NCI-H526 treated with DMSO at 0.1 percent for 48 hours (cell line): ENCODE measurements around the gene FGF3.

Experiments used
- DNase-seq: peaks from one replicate; lab custom pipeline; 2025; lab: John Stamatoyannopoulos, UW

The FGF3 gene

DNA sequence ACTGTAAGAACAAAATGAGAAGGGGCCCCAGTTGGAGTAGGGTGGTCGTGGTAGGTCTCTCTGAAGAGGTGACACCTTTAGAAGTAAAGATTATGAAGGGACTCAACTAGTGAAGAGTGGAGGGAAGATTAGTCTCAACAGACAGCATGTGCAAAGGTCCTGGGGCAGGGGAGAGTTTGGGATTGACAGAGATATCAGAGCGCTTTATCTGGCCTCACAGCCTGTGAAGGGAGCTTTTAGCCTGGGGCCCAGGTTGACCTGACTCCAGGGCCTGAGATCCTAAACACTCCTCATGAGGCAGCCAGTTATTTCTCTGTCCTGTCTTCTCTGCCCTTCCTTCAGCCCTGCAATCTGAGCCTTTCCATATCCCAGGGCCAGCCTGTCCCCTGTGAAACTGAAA is 16.2 kb downstream of the FGF3 start:
- no peak for DNase-seq

DNA sequence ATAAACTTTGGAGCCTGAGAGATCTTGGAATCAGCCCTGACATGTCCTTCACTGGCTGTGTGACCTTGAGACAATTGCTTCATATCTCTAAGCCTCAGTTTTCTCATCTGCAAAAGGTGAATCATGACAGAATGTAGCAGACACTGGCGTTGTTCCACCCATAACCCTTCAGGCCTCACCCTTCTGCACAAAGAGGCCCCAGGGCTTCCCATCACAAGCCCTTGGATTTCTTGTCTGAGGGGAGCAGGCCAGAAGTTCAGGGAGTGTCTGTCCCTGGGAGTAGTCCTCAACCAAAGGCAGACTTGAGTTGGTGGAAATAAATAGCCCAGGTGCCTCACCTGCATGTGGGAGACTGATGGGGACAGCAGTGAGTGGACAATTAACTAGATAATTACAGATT is 16.6 kb downstream of the FGF3 start:
- no peak for DNase-seq

DNA sequence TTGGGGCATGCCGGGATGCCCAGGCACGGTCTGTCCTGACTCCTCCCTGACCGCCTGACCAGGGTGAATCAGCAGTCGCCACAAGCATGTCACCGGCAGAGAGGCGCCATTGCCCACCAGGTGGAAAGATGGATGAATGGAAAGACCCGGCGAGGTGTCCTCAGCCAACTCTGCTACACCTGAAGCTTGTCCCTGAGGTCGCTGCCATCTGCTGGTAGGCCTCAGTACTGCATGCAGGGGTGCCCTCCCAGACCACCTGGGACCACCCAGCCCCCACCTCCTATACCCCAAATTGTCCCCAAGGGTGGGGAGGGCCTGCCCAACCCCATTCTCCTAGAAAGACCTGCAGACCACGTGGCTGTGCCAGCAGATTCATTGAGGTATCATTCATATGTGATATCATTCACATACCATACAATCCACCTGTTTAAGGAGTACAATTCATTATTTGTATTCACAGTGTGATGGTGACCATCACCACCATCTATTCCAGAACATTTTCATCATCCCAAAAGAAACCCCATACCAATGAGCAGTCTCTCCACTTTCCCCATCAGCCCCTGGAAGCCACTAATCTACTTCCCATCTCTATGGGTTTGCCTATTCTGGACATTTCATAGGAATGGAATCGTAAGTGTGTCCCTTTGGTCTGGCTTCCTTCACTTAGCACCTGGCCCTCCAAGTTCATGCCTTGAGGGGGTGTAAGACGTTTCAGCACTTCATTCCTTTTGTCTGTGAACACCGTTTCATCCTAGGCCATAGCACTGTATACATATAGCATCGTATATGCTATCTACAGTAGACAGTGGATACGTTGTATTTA is 17.5 kb downstream of the FGF3 start:
- DNase-seq, result no peak

DNA sequence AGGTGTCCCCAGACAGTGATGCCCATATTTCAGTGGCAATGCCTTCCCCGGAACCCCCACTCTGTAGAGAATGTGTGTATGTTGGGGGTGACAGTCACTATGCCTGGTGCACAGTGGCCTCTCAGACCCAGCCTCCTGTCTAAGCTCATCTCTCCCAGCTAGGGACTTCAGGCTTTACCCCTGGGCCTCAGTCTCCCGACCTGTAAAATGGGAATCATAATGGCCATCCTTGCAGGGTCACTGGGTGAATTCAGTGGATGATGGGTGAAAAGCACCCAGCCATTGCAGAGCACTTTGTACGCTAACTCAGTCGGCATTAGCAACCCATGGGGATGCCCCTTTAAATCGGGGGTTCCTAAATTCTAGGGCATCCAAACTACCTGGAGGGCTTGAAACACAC is 18.9 kb downstream of the FGF3 start:
- no peak for DNase-seq

DNA sequence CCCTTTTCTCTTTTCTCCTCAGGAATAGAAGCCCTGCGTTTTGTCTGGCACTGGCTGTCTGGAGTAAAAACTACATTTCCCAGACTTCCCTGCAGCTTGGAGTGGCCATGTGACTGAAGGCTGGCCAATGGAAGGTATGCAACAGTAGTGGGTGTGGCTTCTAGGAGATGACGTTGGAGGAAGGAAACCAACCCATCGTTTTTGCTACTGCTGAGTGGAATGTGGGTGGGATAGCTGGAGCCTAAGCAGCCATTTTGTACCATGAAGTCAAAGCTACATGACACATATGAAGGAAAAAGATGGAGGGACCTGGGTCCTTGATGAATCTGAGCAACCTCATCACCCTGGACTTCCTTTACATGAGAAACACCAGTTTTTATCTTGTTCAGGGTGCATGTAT is 19.6 kb downstream of the FGF3 start:
- peak; percentile 45 for DNase-seq

DNA sequence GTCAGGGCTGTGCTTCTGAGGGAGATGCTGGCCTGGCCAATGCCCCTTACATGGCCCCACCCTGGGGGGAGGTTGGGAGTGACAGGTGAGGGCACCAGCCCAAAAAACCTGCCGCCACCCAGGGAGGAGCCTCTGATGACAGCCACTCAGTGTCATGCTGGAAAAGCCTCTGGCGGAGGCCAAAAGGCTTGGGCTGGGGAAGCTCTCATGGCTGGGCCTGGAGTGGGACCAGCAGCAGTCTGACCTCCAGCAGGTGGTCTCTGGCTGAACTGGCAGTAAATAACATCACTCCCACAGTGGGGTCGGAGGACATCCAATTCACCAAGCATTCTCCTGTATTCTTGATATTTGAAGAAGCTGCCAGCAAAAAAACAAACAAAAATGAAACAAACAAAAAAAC is 20.1 kb downstream of the FGF3 start:
- DNase-seq, result no peak

DNA sequence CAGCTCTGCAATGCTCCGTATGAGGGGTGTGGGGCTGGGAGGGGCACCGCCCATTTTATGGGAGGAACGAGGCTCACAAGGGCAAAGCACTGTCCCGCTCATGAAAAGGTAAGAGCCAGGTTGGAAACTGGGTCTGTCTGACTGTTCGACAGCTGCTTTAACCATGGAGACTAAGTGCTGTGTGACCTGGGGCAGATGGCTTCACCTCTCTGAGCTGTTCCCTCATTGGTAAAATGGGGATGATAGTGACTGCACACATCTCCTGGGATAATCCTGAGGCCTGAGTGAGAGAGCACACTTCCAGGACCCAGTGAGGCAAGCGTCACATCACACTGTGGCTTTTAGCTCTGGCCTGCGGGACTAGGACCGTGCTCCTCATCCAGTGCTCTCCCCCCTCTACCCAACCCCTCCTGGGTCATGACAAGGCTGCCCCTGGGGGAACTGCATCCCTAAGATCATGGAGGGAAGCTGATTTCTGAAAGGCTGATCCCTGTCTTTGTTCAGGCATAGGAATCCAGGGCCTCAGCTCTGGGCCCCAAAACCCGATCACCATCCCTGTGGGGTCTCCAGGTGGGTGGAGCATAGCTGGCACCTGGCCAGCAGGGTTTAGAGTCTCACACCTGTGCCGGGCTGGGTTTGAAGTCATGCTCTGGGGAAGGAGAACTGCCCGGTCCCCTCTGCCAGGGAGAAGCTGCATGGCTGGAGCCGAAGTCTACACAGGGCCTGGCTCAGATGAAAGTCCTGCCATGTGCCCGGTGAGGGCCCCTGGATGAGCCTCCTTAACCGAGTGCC is 21.3 kb downstream of the FGF3 start:
- no peak for DNase-seq

DNA sequence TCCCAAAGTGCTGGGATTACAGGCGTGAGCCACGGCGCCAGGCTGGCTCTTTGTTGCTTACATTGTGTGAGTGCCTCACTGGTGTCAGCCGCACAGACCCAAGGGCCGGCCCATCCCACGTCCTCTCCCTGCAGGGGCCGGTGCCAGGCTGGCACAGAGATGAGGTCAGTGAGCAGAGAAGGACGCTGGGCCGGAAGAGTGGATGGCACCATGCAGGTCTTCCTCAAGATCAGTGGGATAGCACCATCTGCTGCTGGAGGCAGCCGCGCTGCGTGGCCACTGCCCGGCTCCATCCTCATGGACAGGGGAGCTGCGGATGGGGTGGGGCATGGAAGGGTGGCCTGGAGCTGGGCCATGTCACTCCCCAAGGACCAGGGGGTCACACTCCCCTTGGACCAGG is 22.1 kb downstream of the FGF3 start:
- no peak for DNase-seq

DNA sequence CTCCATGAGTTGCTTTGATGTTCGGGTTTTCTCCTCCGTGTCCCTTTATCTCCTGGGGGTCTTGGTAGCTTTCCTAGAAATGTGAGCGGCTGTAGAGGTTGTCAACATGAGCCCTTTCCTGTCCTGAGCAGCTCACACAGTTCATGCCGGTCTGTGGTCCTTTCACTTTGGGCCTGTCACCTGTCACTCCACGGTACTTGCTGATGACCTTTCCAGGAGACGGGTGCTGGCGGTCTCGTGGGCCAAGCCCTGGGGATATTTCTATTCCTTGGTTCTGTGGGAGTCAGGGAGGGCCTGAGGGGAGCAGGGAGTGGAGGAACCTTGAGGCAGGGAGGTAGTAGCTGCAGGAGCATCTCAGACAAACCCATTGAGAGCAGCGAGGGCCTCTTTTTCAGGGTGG is 23.2 kb downstream of the FGF3 start:
- no peak for DNase-seq

DNA sequence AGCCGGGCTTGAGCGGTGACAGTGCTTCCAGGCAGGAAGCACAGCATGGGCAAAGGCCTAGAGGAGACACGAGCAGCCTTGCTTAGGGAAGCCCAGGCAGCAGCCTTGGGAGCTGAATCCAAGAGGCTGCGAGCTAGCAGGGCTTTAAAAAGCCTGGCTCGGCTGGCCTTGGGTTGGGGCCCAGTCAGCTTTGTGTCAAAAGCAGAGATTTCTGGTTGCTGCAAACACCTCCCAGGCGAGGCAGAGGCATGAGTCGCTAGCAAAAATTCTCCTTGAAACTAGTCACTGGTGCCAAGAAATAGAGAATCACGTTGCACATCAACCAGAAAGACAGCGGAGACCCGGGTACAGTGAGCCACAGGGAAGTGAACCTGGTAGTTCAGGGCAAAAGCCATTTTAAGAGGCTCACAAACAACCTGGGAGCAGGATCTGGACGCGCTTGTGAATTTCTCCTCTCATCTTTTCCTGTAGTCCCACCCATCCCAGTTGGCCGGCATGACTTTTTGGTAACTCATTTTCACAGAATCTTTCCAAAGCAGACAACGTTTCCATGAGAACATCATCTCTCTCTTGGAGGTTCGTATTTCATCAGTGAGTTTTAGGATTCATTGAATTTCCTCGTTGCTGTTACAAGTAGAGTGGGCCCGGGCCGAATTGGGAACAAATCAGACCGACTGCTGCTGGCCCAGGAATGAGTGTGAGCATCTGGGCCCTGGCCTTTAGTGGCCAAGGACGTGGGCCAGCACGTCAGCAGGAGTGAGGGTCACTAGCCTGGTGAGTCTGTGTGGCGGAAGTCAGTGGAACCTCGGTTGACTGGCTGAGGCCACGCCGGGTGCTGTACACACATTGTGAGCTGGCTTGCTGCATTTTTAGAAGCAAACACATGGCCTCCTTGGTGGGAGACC is 27.7 kb downstream of the FGF3 start:
- no peak for DNase-seq

DNA sequence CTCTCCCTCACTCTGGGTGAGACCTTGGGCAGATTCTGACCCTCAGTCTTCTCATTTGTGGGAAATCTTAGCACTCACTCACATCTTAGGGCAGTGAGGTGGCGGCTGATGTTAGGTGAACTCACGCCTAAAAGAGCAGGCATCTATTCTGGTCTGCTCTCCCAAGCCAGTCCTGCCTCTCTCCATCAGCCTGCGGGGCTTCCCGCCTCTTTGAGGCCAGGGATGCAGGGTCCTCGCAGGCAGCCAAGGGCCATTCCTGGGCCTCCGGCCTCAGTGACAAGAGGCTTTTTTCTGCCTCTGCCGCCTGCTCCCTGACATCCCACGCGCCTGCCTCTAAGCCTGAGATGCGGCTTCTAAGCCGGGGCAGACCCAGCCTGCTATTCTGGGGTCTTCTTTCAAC is 30.3 kb downstream of the FGF3 start:
- no peak for DNase-seq

DNA sequence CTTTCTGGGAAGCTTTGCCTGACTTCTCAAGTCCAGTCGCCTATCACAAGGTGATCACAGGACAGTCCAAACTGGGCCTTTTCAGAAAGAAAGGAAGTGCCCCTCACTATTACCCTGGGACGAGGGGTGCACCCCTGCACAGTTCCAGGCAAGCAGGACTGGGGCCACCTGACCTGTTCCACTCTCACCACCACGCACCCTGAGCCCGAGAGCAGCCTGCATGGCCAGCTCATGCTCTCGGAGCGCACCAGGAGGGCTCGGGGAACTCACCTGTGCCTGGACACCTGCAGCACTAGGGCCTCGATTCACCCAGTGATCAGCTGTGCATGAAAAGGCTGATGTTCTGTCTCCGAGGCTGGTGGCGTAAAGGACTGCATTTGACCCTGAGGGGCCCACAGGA is 31.3 kb downstream of the FGF3 start:
- no peak for DNase-seq

DNA sequence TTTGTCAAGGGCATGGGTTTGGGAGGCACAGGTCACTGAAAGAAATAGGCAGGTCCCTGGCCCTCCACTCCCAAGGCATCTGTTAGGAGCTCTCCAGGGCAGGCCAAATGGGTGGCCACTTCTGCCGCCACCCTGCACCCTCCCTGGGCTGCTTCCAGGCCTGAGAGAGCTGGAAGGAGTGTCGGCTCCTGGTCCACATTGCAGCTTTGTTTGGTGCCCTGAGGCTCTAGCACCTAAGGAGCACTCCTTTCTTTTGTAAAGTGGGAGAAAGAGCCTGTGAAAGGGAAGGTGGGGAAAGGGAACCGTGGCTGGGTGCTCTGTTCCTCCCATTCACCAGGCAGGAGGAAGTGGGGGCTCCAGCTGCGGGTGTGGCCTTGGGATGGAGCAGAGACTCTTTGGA is 31.8 kb downstream of the FGF3 start:
- no peak for DNase-seq

DNA sequence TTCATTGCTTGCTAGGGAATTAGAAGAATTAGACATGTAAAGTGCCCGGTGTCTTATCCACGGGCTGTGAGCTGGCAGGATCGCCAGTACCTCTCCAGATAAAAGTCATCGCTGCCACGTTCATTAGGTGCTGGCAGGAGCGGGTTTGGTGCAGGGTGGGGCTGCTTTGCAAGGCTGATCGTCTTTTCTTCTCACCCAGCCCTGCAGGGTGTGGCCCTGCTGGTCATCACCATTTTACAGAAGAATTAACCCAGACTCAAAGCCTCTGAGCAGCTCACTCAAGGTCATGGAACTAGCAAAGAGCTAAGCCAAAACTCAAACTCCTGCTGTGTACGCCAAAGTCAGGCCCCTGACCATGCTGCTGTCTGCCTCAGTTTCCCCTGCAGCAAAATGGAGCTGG is 38.0 kb downstream of the FGF3 start:
- DNase-seq, result no peak

DNA sequence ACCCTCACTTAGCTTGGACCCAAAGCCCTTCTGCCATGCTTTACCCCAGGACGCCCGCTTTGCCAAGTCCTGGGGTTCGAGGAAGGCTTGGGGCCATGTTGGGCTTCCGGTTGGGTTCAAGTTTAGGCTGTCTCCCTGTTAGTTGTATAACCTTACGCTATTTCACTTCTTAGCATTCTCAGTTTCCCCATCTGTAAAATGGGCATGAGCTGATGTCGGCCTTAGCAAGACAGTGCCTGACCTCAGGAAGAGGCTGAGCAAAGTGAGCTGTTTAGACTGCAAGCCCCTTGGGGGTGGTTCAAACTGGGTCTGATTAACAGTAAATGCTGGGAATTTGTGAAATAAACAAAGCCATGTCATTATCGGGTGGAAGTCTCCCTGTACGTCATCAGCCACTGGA is 40.8 kb downstream of the FGF3 start:
- no peak for DNase-seq

DNA sequence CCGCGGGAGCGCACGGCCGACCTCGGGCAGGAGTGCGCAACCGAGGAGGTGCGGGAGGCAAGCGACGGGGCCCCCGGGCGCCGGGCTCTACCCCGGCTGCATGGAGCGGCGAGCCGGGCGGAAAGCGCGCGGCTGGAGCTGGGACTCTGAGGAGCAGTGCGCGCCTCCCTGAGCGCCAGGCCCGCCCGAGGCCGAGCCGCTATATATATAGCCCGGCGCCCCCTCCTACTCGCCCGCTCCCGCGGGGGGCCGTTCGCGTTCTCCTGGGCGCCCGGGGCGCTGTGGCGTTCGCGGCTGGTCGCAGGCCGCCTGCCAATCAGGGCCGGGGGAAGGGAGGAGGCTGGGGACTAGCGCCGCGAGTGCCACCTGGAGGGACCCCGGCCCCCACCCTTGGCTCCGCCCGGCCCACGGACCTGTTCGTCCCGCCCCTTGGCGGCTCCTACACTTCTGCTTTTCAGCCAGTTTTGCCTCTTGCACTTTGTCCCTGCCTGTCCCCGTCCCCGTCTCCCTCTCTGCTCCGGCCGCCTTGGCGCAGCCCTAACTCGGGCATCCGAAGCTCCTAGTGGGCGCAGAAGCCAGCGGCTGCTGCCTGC is 44.0 kb downstream of the FGF3 start, which contains the start of gene FGF4:
FGF4 (minus strand) TSS at position 179 of the 593 bp plus-strand sequence. CDS start 257 bp downstream, outside the sequence.
- DNase-seq, result no peak

DNA sequence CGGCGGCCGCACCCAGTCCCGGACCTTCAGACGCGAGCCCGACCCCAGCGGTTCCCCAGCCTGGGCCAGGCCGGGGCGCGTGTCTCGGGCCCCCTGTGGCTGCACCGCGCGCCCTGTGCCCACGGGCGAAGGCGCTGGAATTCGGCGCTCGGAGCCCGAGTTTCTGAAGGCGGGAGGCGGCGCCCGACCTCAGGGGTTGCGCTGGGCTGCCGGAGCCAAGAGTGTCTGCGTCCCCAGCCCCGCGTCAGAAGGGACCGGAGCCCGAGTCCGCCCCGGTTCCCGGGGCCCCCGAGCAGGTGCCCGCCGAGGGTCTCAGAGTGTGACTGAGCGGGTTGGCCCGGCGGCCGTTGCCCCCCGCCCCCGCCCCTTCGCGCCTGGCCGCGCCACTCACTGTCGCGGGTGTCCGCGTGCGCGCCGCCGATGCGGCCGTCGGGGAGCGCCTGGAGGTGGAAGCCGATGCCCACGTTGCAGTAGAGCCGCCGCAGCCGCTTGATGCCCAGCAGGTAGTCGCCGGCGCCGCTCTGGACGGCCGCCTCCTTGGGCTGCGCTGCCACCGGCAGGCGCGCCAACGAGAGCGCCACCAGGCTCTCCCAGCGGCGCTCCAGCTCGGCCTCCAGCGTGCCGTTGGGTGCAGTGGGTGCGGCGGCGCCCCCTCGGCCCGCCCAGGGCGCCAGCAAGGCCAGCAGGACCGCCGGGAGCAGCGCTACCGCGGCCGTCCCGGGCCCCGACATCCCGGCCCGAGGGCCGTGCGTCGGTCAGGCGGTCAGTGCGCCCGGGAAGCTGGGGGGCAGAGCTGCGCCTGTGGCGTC is 44.7 kb downstream of the FGF3 start:
- DNase-seq, result no peak

DNA sequence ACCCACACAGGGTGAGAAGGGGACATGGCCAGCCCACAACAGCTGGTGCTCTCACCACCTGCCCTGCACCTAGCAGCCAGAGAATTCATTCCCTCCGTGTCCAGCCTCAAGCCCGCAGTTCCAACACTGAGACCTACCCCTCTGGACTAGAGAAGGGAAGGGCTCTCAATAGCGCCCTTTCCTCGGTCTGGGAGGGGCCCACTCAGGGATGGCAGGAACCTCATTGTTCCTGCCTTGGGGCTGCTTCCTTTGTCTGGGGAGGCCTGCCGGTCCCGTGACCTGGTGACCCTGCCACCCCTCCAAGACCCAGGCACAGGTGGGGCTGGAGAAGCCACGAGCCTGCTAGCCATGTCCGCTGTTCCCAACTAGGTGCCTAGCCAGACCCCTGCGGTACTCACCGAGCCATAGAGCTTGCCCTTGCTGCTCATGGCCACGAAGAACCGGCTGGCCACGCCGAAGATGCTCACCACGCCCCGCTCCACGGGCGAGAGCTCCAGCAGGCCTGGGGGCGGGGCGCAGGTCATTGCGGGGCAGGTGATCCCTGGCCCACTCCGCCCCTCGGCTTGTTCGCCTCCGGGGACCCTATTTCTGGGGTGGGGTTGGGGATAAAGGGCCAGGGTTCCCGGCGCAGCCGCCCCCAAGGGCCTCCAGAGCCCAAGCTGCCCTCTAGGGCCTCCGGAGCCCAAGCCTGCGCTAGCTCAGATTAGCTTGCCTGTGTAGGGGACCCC is 45.4 kb downstream of the FGF3 start:
- no peak for DNase-seq

DNA sequence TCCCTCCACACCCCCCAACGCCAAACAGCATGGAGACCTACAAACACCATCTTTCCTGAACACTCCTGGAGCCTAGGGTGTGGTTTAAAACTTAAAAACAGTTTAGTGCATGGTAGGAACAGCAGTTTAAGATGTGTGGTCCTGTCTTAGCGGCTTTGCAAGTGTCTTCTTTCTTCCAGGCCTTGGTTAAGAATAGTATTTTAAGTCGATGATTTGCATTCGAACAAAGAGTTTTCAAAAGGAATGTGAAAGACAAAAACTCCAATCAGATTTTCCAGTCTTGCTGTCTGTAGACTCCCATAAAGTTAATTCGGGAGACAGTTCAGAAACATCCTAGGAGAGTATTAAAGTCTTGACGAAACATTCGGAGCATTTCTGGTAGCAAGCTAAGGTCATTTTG is 47.8 kb downstream of the FGF3 start:
- DNase-seq, result no peak

DNA sequence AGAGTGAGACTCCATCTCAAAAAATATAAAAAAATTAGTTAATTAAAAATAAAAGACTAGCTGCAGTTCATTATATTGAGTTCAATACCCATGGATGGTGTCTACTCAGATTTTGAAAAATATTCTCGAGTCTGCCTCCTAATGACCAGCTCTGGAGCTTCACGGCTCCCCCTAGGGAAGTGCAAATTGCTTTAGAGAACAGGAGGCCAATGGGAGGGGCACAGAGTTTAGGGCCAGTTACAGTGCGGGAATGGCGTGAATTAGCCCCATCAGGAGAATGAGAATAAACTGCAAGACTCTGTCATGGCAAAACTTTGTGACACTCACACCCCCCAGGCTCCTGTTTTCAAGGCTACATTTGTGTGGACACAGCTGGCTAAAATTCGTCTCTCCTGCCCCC is 48.7 kb downstream of the FGF3 start:
- no peak for DNase-seq
